ENCODE results near the gene METRN. TPM values are rescaled to one million over a fixed set of nuclear protein-coding genes. Genes with fewer than 3 reads are reported as not detected.

The METRN gene
- total RNA-seq, 1 donor from 2014 or later: 32.2 TPM

DNA sequence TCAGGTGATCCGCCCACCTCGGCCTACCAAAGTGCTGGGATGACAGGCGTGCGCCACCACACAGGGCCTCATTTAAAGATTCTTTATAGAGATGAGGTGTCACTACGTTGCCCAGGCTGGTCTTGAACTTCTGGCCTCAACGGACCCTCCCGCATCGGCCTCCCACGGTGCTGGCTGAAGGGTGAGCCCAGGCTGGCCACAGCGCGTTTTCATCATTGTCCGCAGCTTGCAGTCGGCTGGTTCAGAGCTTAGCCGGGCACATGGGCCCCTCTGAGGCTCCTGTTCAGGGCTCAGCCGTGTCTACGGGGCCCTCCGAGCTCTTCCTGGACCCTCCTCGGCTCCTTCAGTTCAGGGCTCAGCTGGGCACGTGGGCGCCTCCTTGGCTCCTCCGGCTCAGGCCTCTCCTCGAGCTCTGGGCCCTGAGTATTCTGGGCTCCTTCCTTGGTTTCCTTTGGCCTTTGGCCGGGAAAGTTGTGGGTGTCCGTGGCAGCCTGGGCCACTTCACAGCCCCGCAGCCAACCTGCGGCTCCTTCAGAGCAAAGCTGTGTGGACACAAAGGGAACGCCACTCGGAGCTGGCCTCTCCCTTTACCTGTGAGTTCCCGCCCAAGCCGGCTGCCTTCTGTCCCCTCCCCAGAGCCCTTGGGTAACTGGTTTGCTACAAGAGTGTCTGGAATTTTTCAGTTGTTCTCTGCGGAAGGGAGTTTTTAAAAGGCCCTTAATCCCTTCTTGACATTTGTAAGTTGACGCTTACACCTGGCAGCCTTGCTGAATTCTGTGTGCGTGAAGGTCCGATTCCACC lies 44.4 kb downstream of the METRN start:
- Histone ChIP-seq H3K4me3 (no peak overlapping the region), H3K9me3 (no peaks in the 10 kb centered on the region), H3K36me3 (no peaks in the 10 kb centered on the region), H3K27me3 (no peaks in the 10 kb centered on the region), H3K4me1 (peaks cover 8% of the 10 kb centered on the region), H3K27ac (no peak overlapping the region)
- no peak for DNase-seq (ENCODE audit: extremely low spot score in 2 of 2)
- intact Hi-C loops (cut with DNase I): no loop called here
- TF ChIP-seq CTCF (IDR thresholded peaks at IDR 0.05): no peak
- TF ChIP-seq POLR2A (IDR thresholded peaks at IDR 0.05): no peak
- TF ChIP-seq POLR2AphosphoS5 (IDR thresholded peaks at IDR 0.05; ENCODE audit: insufficient read depth in 1 of 2, low read depth in 1 of 2): no peak

GRCh38 chr16:760065-760464 lies 45.1 kb downstream of the METRN start:
- no peaks in the 10 kb centered on the region for H3K27me3 ChIP-seq
- no peaks in the 10 kb centered on the region for H3K36me3 ChIP-seq
- no peak overlapping the region for H3K4me3 ChIP-seq
- TF ChIP-seq POLR2A (IDR thresholded peaks at IDR 0.05): no peak
- TF ChIP-seq CTCF (IDR thresholded peaks at IDR 0.05): no peak
- no peak for TF ChIP-seq POLR2AphosphoS5 (IDR thresholded peaks at IDR 0.05; ENCODE audit: insufficient read depth in 1 of 2, low read depth in 1 of 2)
- no peak overlapping the region for H3K27ac ChIP-seq
- no peak for DNase-seq (ENCODE audit: extremely low spot score in 2 of 2)
- peaks cover 8% of the 10 kb centered on the region for H3K4me1 ChIP-seq
- intact Hi-C loops (cut with DNase I): no loop called here
- H3K9me3 ChIP-seq: no peaks in the 10 kb centered on the region

GRCh38 chr16:760545-761343 lies 45.8 kb downstream of the METRN start, which contains the start of gene MSLN:
TSS of gene MSLN (plus strand) at chr16:760734. CDS start at chr16:762681, 1,947 bp downstream.
- no peaks in the 10 kb centered on the region for H3K27me3 ChIP-seq
- H3K9me3 ChIP-seq: no peaks in the 10 kb centered on the region
- TF ChIP-seq POLR2A (IDR thresholded peaks at IDR 0.05): no peak
- no peak for TF ChIP-seq CTCF (IDR thresholded peaks at IDR 0.05)
- TF ChIP-seq POLR2AphosphoS5 (IDR thresholded peaks at IDR 0.05; ENCODE audit: insufficient read depth in 1 of 2, low read depth in 1 of 2): no peak
- H3K4me3 ChIP-seq: no peak within 1 kb of the TSS
- H3K4me1 ChIP-seq: peaks cover 8% of the 10 kb centered on the region
- no peak within 1 kb of the TSS for H3K27ac ChIP-seq
- no peak for DNase-seq (ENCODE audit: extremely low spot score in 2 of 2)
- intact Hi-C loops (cut with DNase I): no loop called here
- H3K36me3 ChIP-seq: no peaks in the 10 kb centered on the region

DNA sequence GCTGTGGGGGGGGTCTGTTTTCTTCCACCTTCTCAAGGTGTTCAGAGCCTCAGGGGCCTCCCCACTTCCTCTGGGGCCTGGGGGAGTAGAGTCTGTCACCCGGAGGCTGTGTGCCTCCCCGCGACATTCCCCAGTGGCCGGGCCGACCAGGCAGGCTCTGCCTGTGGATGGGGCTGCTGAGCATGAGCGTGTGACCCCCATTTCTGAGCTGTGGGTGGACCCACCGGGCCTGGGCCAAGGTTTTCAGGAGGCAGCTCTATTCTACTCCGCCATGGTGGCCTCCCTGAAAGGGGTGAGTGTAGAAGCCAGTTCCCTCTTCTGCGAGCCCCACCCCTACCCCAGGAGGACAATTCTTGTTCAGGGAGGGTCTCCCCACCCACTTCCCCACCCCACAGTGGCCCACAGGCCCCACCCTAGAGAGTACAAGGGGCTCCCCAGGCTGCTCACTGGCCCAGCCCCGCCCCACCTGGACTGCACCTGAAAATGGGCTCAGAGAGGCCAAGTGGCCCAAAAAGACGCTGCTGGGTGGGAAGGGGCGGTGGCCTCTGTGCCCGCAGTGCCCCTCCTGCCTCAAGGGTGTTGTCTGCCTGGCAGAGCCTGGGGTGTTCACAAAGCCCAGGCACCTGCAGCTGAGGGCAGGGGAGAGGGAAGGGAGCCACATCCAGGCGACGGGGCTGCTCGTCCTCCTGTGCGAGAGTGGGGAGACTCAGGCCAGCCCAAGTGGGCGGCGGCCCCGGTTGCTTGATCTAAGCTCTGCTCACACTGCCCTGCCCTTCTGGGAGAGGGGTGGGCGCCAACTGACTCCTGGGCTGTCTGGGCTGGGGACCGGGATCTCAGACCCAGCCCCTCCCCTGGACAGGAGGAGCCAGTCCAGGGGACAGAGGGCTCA lies 47.0 kb downstream of the METRN start:
- peaks cover 8% of the 10 kb centered on the region for H3K4me1 ChIP-seq
- no peak overlapping the region for H3K4me3 ChIP-seq
- no peaks in the 10 kb centered on the region for H3K36me3 ChIP-seq
- no peaks in the 10 kb centered on the region for H3K27me3 ChIP-seq
- intact Hi-C loops (cut with DNase I): no loop called here
- TF ChIP-seq POLR2A (IDR thresholded peaks at IDR 0.05) (no peak), POLR2AphosphoS5 (IDR thresholded peaks at IDR 0.05; ENCODE audit: insufficient read depth in 1 of 2, low read depth in 1 of 2) (no peak), CTCF (IDR thresholded peaks at IDR 0.05) (no peak)
- no peak for DNase-seq (ENCODE audit: extremely low spot score in 2 of 2)
- H3K9me3 ChIP-seq: no peaks in the 10 kb centered on the region
- H3K27ac ChIP-seq: no peak overlapping the region

Measured in vagina (tissue), 2 donors.